Activated T-helper 2 cell treated with anti-CD3 and anti-CD28 coated beads, Interferon-gamma antibody, Interleukin-2, Interleukin-4, amounts not matched to agents 10 μg/mL and 5 μg/mL and 100 μg/mL, durations not matched to agents 14 hours and 24 hours and 36 hours (primary cell): ENCODE data around the gene OXSM. TPM values are rescaled to one million over a fixed set of nuclear protein-coding genes. Genes with fewer than 3 reads are reported as not detected.

Experiments
- DNase-seq: peaks from one replicate; pipeline ENCODE4 v3.0.0; 2021; ENCODE audit warnings: low spot score
- H3K27ac Mint-ChIP-seq: one replicate; pipeline ENCODE4 v1.8.0; 2021; ENCODE audit warnings: mixed read lengths
- H3K27me3 Mint-ChIP-seq: one replicate; pipeline ENCODE4 v1.8.0; 2021; ENCODE audit warnings: low read depth, mixed read lengths
- H3K36me3 Mint-ChIP-seq: one replicate; pipeline ENCODE4 v1.8.0; 2021; ENCODE audit warnings: low read depth, mixed read lengths
- H3K4me1 Mint-ChIP-seq: one replicate; pipeline ENCODE4 v1.8.0; 2021; ENCODE audit warnings: low read depth, mixed read lengths
- H3K4me3 Mint-ChIP-seq: one replicate; pipeline ENCODE4 v1.8.0; 2021; ENCODE audit warnings: low read depth, mild to moderate bottlenecking, moderate library complexity, mixed read lengths
- H3K9me3 Mint-ChIP-seq: one replicate; pipeline ENCODE4 v1.8.0; 2021; ENCODE audit warnings: mixed read lengths
- intact Hi-C: fragments of 100-400 bp; cut with micrococcal nuclease; formaldehyde crosslinking; loops from one replicate; pipeline ENCODE4 v1.15.1; 2023
- total RNA-seq: library from RNA; stranded (reverse); gene quantifications from 2 replicates; pipeline ENCODE4 v1.2.3, GENCODE V29; 2022

Gene OXSM
- total RNA-seq, 1 donor from 2014 or later, result 15.8 TPM

DNA sequence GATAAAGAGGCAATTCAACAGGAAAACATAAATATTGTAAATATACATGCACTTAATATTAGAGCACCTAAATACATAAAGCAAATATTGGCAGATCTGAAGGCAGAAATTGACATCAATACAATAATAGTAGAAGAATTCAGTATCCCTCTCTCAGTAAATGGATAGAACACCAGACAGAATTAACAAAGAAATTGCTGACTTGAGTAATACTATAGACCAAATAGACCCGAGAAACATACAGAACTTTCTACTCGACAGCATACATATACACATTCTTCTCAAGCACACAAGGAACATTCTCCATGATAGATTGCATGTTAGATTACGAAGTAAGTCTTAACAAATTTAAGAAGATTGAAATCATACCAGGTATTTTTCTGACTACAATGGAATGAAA lies 50.2 kb downstream of the OXSM start:
- Mint-ChIP-seq H3K27me3 (peaks cover 26% of the 10 kb centered on the region), H3K4me1 (peaks cover 4% of the 10 kb centered on the region), H3K9me3 (no peaks in the 10 kb centered on the region), H3K4me3 (no peak overlapping the region), H3K36me3 (no peaks in the 10 kb centered on the region), H3K27ac (no peak overlapping the region)
- no peak for DNase-seq
- intact Hi-C loops, result no loop called here

DNA sequence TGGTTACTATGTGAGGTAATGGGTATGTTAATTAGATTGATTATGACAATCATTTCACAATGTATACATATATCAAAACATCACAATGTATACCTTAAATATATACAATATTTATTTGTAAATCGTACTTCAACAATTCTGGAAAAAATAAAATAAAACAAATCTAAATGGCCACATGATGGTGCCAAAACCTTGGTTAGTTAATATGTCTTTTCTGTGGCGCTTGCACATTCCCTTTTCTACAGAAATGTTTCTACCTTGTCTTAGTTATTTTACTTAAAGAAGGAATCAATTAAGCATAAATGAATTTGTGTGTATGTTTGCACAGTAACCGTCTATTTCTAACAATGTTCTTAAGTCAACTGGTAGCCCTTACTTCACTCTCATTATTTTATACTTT lies 53.4 kb downstream of the OXSM start:
- DNase-seq, result no peak
- no peaks in the 10 kb centered on the region for H3K4me1 Mint-ChIP-seq
- no peaks in the 10 kb centered on the region for H3K36me3 Mint-ChIP-seq
- no peak overlapping the region for H3K27ac Mint-ChIP-seq
- H3K4me3 Mint-ChIP-seq, result no peak overlapping the region
- H3K9me3 Mint-ChIP-seq, result no peaks in the 10 kb centered on the region
- intact Hi-C loops, result no loop called here
- peaks cover 26% of the 10 kb centered on the region for H3K27me3 Mint-ChIP-seq

Other genes starting within 250 kb of the OXSM start
- 167 and 170 TPM in 2 replicates for gene TOP2B, start 125.2 kb upstream of the OXSM start, total RNA-seq
- gene NGLY1, start 6.6 kb upstream of the OXSM start, total RNA-seq, result 71.6 and 78.8 TPM in 2 replicates